GM19239 (cell line): ENCODE measurements around the gene CP.
"Not testable (repeated sequence)": the region's sequence is repeated elsewhere in the genome, so short reads cannot be mapped to it uniquely, and the experiment has no call there.

Source experiments
- DNase-seq: peaks from one replicate; pipeline ENCODE4 v3.0.0; 2011; ENCODE audit warnings: low spot score; ENCODE audit not compliant: insufficient read length
- FAIRE-seq: peaks from 2 replicates; lab custom pipeline; 2011; peaks lifted over from hg19 to GRCh38; lab: Jason Lieb, UNC

Gene CP

GRCh38 chr3:149221783-149222517, at the start of gene CP:
TSS of gene CP (minus strand) at chr3:149221829. CDS start at chr3:149221792, 37 bp downstream.
- no peak for DNase-seq
- FAIRE-seq: no peak

GRCh38 chr3:149270180-149270579, 48.6 kb upstream of the CP start:
- FAIRE-seq (no peak), DNase-seq (no peak)

- FAIRE-seq: no peak
- DNase-seq: no peak
Observed at GRCh38 chr3:149269687-149270086, 48.1 kb upstream of the CP start.

GRCh38 chr3:149267565-149267964, 45.9 kb upstream of the CP start:
- FAIRE-seq (peak; percentile 58), DNase-seq (no peak)

GRCh38 chr3:149266736-149267135, 45.1 kb upstream of the CP start:
- FAIRE-seq (no peak), DNase-seq (no peak)

- FAIRE-seq (no peak), DNase-seq (no peak)
Observed at GRCh38 chr3:149263856-149264255, 42.2 kb upstream of the CP start.

- no peak for FAIRE-seq
- DNase-seq: no peak
Observed at GRCh38 chr3:149258714-149259113, 37.1 kb upstream of the CP start.

GRCh38 chr3:149258298-149258697, 36.7 kb upstream of the CP start:
- no peak for DNase-seq
- no peak for FAIRE-seq

- DNase-seq: no peak
- no peak for FAIRE-seq
Observed at GRCh38 chr3:149252272-149252671, 30.6 kb upstream of the CP start.

- no peak for FAIRE-seq
Observed at GRCh38 chr3:149251186-149251585, 29.6 kb upstream of the CP start.

GRCh38 chr3:149247929-149248691, 26.5 kb upstream of the CP start:
- FAIRE-seq (peak; percentile 94), DNase-seq (no peak)

More at GRCh38 chr3:149251186-149251585, 29.6 kb upstream of the CP start:
- DNase-seq: no peak

GRCh38 chr3:149247008-149247710, 25.5 kb upstream of the CP start:
- FAIRE-seq (no peak), DNase-seq (no peak)

GRCh38 chr3:149245738-149246451, 24.3 kb upstream of the CP start:
- peak; percentile 9 for DNase-seq
- FAIRE-seq: peak; percentile 96

GRCh38 chr3:149243540-149243939, 21.9 kb upstream of the CP start:
- FAIRE-seq: no peak
- DNase-seq: no peak

GRCh38 chr3:149239357-149239936, 17.8 kb upstream of the CP start:
- FAIRE-seq (no peak), DNase-seq (no peak)

GRCh38 chr3:149238268-149238667, 16.6 kb upstream of the CP start:
- not testable (repeated sequence) for DNase-seq, FAIRE-seq

- no peak for DNase-seq
- FAIRE-seq: no peak
Observed at GRCh38 chr3:149235599-149236424, 14.2 kb upstream of the CP start.

GRCh38 chr3:149234671-149235245, 13.1 kb upstream of the CP start:
- FAIRE-seq: no peak
- DNase-seq: no peak

- FAIRE-seq (no peak), DNase-seq (no peak)
Observed at GRCh38 chr3:149233323-149233722, 11.7 kb upstream of the CP start.
